GM18508 (cell line): ENCODE measurements around the gene GUK1.

Experiments
- ATAC-seq: cut with Tn5 transposase; IDR thresholded peaks from one replicate; pipeline ENCODE4 v1.9.1; 2021; ENCODE audit warnings: moderate number of reproducible peaks; ENCODE audit not compliant: insufficient read depth, unreplicated experiment

The GUK1 gene

GRCh38 chr1:228148935-228149405 lies 8.9 kb downstream of the GUK1 start:
- no peak for ATAC-seq

GRCh38 chr1:228149406-228150119 lies 9.5 kb downstream of the GUK1 start, which contains the start of gene GJC2:
Gene GJC2, plus strand, starts transcription at chr1:228149930. Its CDS starts 7,829 bp downstream, at chr1:228157759.
- no peak for ATAC-seq

GRCh38 chr1:228150120-228150460 lies 10.0 kb downstream of the GUK1 start:
- ATAC-seq = no peak

GRCh38 chr1:228150461-228151179 lies 10.5 kb downstream of the GUK1 start:
- ATAC-seq = no peak

GRCh38 chr1:228151180-228151925 lies 11.3 kb downstream of the GUK1 start:
- no peak for ATAC-seq

GRCh38 chr1:228152097-228152917 lies 12.2 kb downstream of the GUK1 start:
- no peak for ATAC-seq

GRCh38 chr1:228152918-228153258 lies 12.8 kb downstream of the GUK1 start:
- ATAC-seq = no peak

GRCh38 chr1:228154021-228154669 lies 14.1 kb downstream of the GUK1 start:
- ATAC-seq = no peak

- ATAC-seq = no peak
Measured at GRCh38 chr1:228154670-228155571, 14.8 kb downstream of the GUK1 start.

GRCh38 chr1:228155596-228156514 lies 15.8 kb downstream of the GUK1 start:
- no peak for ATAC-seq

- ATAC-seq = no peak
Measured at GRCh38 chr1:228156515-228156881, 16.4 kb downstream of the GUK1 start.

- no peak for ATAC-seq
Measured at GRCh38 chr1:228156941-228157728, 17.1 kb downstream of the GUK1 start.

GRCh38 chr1:228157729-228158126 lies 17.6 kb downstream of the GUK1 start:
- no peak for ATAC-seq

GRCh38 chr1:228158151-228159007 lies 18.3 kb downstream of the GUK1 start:
- no peak for ATAC-seq

- no peak for ATAC-seq
Measured at GRCh38 chr1:228159008-228159665, 19.1 kb downstream of the GUK1 start.
